ENCODE results near the gene ADGRB3. TPM values are rescaled to one million over a fixed set of nuclear protein-coding genes. Genes with fewer than 3 reads are reported as not detected.

Gene ADGRB3
- total RNA-seq (2014; rRNA removed; shearing (Covaris generic)) (not detected in 2 replicates), total RNA-seq (2022) (not detected in 2 replicates), Bru-seq, nascent RNA (percentile 0 among the genes with signal in this experiment), BruChase-seq, experiment 1, labeled RNA remaining after a 6-hour chase (percentile 1 among the genes with signal in this experiment), BruChase-seq, experiment 2, labeled RNA remaining after a 2-hour chase (percentile 1 among the genes with signal in this experiment)
- long read RNA-seq: 0 reads

DNA sequence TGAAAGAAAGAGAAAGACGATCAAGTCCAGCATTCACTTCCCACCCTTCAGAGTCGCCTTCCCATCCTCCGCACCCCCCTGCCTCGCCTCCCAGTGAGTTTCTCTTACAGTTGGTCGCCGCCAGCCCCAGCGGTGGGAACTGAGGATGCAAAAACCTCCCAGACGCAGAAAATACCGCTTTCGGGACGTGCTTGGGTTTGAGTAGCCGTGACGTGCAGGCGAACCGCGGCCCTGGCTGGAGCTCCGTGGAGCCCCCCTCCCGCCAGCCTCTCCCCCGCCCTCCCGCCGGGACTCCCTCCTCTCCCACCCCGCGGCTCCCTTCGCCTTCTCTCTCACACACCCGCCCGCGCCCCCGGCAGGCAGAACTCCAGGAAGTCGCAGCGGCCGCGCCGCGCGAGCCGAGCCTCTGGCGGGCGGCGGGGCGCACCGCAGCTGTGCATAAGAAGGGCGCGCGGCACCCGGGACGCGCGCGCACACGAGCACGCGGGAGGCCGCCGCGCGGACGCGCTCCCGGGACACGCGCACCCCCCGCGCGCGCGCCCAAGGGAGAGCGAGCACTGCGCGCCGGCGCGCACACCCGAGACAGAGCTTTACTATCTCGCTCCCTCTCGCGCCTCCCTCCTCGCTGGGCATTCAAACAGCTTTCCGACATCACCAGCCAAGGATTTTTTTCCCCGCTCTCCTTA lies at the start of gene ADGRB3:
Gene ADGRB3, plus strand, starts transcription at position 557 of the 686 bp plus-strand sequence. CDS start 3,394 bp downstream, outside the sequence.
- Histone ChIP-seq H3K4me3 (ENCODE audit: low read depth, low read length, poor library complexity, severe bottlenecking) (no peak within 1 kb of the TSS), H3K27ac (ENCODE audit: low read depth, low read length, poor library complexity, severe bottlenecking) (no peak within 1 kb of the TSS), H3K79me2 (ENCODE audit: insufficient read depth, low read depth, low read length) (no peaks in the 10 kb centered on the region), H3K9me2 (ENCODE audit: insufficient read depth, low read length) (no peaks in the 10 kb centered on the region), H3K4me1 (ENCODE audit: insufficient read depth, low read length, poor library complexity, severe bottlenecking) (no peaks in the 10 kb centered on the region), H3K36me3 (ENCODE audit: insufficient read depth, low read length) (no peaks in the 10 kb centered on the region), H3K4me2 (ENCODE audit: low read length) (no peak within 1 kb of the TSS), H3K9me3 (ENCODE audit: low read length) (no peaks in the 10 kb centered on the region), H2AFZ (ENCODE audit: low read length) (no peak within 1 kb of the TSS), H4K20me1 (ENCODE audit: insufficient read depth, low read length) (no peaks in the 10 kb centered on the region)
- BruUV-seq (replicated peaks): no TSS peak
- no peak for DNase-seq (ENCODE audit: low spot score)
- intact Hi-C loops (cut with micrococcal nuclease; ENCODE audit: unreplicated experiment): loop anchor here (5.0 kb wide), 2 partner anchors 332 to 1472 kb away; no protein-coding TSS in a partner anchor
- ChIA-PET POLR2A (no interaction called here), CTCF (ENCODE audit: unreplicated experiment) (no interaction called here)
- TF ChIP-seq, protein P1, sequence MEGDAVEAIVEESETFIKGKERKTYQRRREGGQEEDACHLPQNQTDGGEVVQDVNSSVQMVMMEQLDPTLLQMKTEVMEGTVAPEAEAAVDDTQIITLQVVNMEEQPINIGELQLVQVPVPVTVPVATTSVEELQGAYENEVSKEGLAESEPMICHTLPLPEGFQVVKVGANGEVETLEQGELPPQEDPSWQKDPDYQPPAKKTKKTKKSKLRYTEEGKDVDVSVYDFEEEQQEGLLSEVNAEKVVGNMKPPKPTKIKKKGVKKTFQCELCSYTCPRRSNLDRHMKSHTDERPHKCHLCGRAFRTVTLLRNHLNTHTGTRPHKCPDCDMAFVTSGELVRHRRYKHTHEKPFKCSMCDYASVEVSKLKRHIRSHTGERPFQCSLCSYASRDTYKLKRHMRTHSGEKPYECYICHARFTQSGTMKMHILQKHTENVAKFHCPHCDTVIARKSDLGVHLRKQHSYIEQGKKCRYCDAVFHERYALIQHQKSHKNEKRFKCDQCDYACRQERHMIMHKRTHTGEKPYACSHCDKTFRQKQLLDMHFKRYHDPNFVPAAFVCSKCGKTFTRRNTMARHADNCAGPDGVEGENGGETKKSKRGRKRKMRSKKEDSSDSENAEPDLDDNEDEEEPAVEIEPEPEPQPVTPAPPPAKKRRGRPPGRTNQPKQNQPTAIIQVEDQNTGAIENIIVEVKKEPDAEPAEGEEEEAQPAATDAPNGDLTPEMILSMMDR (conservative IDR thresholded peaks at IDR 0.05; ENCODE audit: low read length): no peak
- no peak for TF ChIP-seq EZH2phosphoT487 (IDR thresholded peaks at IDR 0.05; ENCODE audit: borderline replicate concordance, low read depth, low read length)

- POLR2A ChIA-PET: no interaction called here
- Histone ChIP-seq H3K27ac (ENCODE audit: low read depth, low read length, poor library complexity, severe bottlenecking) (no peak overlapping the region), H3K9me2 (ENCODE audit: insufficient read depth, low read length) (no peaks in the 10 kb centered on the region), H2AFZ (ENCODE audit: low read length) (no peak overlapping the region), H3K79me2 (ENCODE audit: insufficient read depth, low read depth, low read length) (no peaks in the 10 kb centered on the region), H3K36me3 (ENCODE audit: insufficient read depth, low read length) (no peaks in the 10 kb centered on the region), H4K20me1 (ENCODE audit: insufficient read depth, low read length) (no peaks in the 10 kb centered on the region), H3K4me1 (ENCODE audit: insufficient read depth, low read length, poor library complexity, severe bottlenecking) (no peaks in the 10 kb centered on the region), H3K9me3 (ENCODE audit: low read length) (no peaks in the 10 kb centered on the region), H3K4me3 (ENCODE audit: low read depth, low read length, poor library complexity, severe bottlenecking) (no peak overlapping the region), H3K4me2 (ENCODE audit: low read length) (no peak overlapping the region)
- no peak for TF ChIP-seq EZH2phosphoT487 (IDR thresholded peaks at IDR 0.05; ENCODE audit: borderline replicate concordance, low read depth, low read length)
- TF ChIP-seq, protein P1 (conservative IDR thresholded peaks at IDR 0.05; ENCODE audit: low read length): no peak
- intact Hi-C loops (cut with micrococcal nuclease; ENCODE audit: unreplicated experiment): no loop called here
- BruUV-seq (replicated peaks): no TSS peak
- DNase-seq (ENCODE audit: low spot score): no peak
- CTCF ChIA-PET (ENCODE audit: unreplicated experiment): no interaction called here
Observed at GRCh38 chr6:68593558-68593957, 41.5 kb upstream of the ADGRB3 start.

DNA sequence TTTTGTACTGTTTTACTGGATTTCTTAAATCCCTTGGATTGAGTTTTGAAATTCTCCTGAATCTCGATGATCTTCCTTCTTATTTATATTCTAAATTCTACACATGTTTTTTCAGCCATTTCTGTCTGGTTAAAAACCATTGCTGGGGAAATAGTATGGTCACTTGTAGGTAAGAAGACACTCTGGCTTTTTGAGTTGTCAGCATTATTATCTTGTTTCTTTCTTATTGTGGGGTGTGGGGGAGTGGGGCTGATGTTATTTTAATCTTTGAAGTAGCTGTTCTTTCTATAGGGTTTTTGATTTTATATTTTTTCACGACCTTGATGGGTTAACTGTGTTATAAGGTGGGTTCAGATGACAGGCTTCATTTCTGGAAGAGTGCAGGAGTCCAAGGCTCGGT lies 37.4 kb upstream of the ADGRB3 start:
- Histone ChIP-seq H3K27ac (ENCODE audit: low read depth, low read length, poor library complexity, severe bottlenecking) (no peak overlapping the region), H2AFZ (ENCODE audit: low read length) (no peak overlapping the region), H3K9me3 (ENCODE audit: low read length) (no peaks in the 10 kb centered on the region), H3K4me3 (ENCODE audit: low read depth, low read length, poor library complexity, severe bottlenecking) (no peak overlapping the region), H3K4me2 (ENCODE audit: low read length) (no peak overlapping the region), H3K9me2 (ENCODE audit: insufficient read depth, low read length) (no peaks in the 10 kb centered on the region), H4K20me1 (ENCODE audit: insufficient read depth, low read length) (no peaks in the 10 kb centered on the region), H3K36me3 (ENCODE audit: insufficient read depth, low read length) (no peaks in the 10 kb centered on the region), H3K79me2 (ENCODE audit: insufficient read depth, low read depth, low read length) (no peaks in the 10 kb centered on the region), H3K4me1 (ENCODE audit: insufficient read depth, low read length, poor library complexity, severe bottlenecking) (no peaks in the 10 kb centered on the region)
- POLR2A ChIA-PET: no interaction called here
- CTCF ChIA-PET (ENCODE audit: unreplicated experiment): no interaction called here
- BruUV-seq (replicated peaks): no TSS peak
- intact Hi-C loops (cut with micrococcal nuclease; ENCODE audit: unreplicated experiment): no loop called here
- TF ChIP-seq, protein P1 (conservative IDR thresholded peaks at IDR 0.05; ENCODE audit: low read length): no peak
- TF ChIP-seq EZH2phosphoT487 (IDR thresholded peaks at IDR 0.05; ENCODE audit: borderline replicate concordance, low read depth, low read length): no peak
- no peak for DNase-seq (ENCODE audit: low spot score)

Data from OCI-LY7 (cell line).